B cell (primary cell): ENCODE data around the gene DDX24.

Experiments
- EZH2 ChIP-seq: IDR thresholded peaks from 2 replicates; pipeline ENCODE4 v1.6.1; 2012; ENCODE audit warnings: borderline replicate concordance, low read depth, mild to moderate bottlenecking, moderate library complexity, low read length; ENCODE audit not compliant: insufficient read depth, poor library complexity, severe bottlenecking
- TF ChIP-seq, protein P1 (sequence below): fragments of 200-600 bp; IDR thresholded peaks from one replicate; pipeline ENCODE4 v1.8.0; 2022; ENCODE audit warnings: antibody characterized with exemption, mild to moderate bottlenecking

DNA sequence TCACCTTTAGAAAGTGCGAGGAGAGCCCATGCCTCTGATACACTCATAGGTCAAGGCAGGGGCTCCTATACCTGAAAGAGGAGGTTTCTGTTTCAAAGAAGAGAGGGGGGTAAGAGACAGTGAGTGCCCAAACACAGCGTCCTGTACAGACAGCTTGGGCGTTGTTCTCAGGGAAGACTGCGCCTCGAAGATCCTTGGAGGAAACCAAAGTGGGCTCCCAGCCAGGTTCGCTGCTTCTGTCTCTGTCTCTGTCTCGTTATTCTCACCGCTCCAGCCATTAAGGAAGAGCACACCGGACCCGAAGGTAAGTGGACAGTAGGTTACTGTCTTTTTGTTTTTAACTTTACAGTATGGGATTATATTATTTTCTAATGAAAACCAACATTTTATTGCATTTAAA lies 23.7 kb upstream of the DDX24 start:
- TF ChIP-seq, protein P1, sequence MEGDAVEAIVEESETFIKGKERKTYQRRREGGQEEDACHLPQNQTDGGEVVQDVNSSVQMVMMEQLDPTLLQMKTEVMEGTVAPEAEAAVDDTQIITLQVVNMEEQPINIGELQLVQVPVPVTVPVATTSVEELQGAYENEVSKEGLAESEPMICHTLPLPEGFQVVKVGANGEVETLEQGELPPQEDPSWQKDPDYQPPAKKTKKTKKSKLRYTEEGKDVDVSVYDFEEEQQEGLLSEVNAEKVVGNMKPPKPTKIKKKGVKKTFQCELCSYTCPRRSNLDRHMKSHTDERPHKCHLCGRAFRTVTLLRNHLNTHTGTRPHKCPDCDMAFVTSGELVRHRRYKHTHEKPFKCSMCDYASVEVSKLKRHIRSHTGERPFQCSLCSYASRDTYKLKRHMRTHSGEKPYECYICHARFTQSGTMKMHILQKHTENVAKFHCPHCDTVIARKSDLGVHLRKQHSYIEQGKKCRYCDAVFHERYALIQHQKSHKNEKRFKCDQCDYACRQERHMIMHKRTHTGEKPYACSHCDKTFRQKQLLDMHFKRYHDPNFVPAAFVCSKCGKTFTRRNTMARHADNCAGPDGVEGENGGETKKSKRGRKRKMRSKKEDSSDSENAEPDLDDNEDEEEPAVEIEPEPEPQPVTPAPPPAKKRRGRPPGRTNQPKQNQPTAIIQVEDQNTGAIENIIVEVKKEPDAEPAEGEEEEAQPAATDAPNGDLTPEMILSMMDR, result no peak
- TF ChIP-seq EZH2, result no peak
